Activated CD8-positive, alpha-beta memory T cell treated with anti-CD3 and anti-CD28 coated beads for 1 hour (primary cell): ENCODE measurements around the gene UIMC1.

Experiments used
- DNase-seq, 2 donors: peaks; one replicate each; pipeline ENCODE4 v3.0.0-alpha.2; 2020; ENCODE audit warnings: low read depth in 1 of 2; ENCODE audit errors: extremely low read depth in 1 of 2

Gene UIMC1

DNA sequence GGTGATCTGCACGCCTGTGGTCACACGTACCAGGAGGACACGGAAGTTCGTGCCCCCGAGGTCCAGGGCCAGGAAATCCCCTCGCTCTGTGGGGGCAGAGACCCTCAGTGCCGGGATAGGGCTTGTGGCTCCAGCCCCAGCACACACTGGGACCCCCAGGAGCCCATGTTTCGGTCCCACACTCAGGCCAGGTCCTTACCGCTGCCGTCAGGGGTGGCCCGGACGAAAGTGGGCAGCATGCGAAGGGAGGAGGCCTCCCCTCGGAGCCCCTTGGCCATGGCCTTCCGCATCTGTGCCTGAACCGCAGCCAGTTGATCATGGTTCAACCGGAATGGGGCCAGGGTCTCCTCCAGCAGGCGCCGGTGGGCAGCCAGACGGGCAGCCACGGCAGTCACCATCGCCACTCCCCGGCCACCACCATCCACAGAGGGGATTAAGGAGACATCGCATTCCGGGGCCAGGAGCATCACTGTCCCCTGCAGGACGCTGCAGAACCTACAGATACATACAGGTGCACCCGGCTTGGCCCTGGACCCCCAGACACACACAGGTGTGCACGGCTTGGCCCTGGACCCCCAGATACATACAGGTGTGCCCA, 119.2 kb downstream of the UIMC1 start:
- no peak for DNase-seq

DNA sequence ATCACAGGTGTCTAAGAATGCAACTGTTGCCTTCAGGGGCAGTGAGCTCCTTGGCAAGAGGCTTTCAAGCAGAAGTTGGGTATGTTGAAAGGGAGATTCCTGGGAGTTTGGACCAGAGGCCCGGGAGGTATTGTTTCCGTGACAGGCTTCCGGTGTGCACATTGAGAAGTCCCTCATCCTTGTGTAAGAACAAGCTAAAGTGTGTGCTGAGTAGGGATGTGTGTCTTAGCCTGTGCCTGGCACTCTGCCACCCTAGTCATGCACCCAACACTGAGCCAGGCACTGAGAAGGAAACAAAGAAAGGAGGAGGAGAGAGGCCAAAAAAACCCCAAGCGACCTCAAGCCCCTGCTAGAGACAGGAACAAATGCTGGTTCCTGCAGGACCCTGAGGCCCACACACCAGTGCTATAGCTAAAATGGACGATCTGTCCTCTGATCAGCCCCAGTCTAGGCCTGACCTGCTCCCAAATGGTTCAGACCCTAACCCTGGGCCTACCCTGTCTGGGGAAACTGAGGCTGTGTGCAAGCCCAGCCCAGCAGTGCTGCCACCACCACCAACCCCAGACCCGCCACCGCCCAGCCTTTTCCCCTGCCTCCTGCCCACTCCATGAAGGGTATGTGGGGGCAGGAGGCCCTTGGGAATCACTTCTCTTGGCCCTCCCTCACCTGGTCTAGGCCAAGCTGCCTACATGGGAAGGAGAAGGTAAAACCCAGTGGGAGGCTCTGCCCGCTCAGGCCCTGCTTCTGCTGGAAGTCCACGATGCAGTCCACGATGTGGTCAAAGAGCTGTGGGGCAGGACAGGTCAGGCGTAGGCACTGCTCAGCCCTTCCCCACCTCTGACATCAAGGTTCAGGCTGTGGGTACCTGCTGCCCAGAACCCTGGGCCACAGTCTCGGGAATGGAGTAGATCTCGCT, 120.0 kb downstream of the UIMC1 start:
- DNase-seq: no peak

DNA sequence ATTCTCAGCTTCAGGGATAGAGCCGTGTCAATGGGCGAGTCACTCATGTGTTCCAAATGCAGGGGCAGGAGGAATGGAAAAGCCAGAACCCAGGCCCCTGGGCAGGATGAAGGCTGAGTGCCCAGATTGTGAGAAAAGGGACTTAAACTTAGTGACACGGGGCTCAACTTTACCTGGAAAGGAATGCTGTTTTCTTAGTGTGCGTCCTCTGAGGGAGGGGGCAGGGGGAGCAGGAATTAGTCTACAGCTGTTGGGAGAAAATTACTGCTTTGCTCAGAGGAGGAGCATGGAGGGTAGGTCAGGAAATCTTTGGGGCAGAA, 122.0 kb downstream of the UIMC1 start:
- no peak for DNase-seq

DNA sequence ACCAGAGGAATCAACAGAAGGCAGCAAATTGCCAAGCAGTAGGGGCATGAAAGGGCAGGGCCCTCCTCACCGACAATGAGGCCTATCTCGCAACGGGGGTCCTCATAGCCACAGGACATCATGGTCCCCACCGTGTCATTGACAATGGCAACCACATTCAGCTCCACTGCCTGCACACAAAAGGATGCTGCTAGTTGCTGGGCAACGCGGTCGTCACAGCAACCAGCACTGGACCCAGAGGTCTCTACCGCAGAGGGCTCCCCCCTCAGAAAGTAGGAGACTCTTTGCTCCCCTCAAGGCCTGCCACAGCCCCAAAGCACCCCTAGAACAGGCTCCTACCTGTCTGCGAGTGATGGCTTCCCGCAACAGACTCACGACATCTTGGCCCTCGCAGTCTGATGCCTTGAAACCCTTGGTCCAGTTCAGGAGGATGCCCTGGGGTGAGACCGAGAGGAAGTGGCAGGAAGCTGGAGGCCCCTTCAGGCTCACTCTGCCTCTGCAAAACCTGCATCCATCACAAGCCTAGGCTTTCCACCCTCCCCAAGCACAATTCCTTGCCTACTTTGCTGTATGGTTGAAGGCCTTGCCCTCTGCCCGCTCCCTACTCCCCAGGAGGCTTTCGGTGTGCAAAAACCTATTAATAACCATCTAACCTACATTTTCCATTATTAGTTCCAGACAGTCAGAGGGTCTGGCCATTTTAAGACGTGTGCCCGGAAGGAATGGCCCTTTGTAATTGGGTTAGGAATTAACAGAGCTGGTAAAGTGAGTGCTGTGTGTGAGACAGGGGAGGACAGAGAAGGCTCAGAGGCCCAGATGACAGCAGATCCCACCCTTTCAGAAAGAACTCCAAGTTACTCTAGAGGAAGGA, 122.6 kb downstream of the UIMC1 start:
- DNase-seq: no peak

DNA sequence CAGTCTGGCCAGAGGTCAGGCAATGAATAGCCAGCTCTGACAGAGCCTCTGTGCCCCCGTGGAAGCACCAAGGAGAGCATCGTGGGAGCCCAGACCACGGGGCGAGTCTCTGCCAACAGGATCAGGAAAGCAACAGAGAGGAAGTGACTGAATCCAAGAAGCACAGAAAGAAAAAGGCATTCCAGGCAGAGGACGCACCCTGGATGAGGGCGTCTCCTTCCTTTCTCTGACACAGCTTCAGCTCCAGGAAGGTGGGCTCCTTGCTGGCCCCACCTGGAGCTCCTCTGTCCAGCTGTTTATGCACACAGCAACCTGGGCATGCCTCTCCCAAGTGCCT, 124.0 kb downstream of the UIMC1 start:
- no peak for DNase-seq

DNA sequence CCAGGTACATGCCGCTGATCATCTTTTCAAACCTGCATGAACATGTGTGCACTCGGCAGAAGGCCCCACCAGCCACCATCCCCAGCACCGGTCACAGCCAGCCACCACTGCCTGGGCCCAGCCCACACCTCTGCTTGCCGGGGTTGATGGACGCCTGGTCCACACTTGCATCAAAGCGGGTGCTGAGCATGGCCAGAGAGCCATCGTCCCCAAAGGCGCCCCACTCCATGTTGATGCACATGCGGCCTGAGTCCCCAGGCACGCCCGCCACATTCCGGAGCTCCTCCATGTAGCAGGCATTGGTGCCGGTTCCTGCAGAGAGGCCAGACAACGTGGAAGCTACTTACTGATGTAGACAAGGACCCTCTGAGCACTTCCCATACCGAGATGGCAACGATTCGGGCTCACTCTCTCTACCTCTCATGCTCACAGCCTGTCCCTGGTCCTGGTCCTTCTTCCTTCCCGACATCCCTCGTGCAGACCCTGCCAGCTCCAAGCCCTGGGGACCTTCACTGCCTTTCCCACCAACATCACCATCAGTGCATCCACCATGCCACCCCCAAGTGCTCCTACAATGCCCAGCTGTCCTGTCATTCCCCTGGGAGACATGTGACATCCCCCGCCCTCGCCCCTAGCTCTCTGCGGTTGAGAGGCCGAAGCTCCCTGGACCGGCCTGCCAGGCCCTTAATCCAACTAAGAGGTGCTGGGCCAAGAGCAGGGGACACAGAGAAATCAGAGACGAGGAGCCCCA, 124.6 kb downstream of the UIMC1 start:
- no peak for DNase-seq

DNA sequence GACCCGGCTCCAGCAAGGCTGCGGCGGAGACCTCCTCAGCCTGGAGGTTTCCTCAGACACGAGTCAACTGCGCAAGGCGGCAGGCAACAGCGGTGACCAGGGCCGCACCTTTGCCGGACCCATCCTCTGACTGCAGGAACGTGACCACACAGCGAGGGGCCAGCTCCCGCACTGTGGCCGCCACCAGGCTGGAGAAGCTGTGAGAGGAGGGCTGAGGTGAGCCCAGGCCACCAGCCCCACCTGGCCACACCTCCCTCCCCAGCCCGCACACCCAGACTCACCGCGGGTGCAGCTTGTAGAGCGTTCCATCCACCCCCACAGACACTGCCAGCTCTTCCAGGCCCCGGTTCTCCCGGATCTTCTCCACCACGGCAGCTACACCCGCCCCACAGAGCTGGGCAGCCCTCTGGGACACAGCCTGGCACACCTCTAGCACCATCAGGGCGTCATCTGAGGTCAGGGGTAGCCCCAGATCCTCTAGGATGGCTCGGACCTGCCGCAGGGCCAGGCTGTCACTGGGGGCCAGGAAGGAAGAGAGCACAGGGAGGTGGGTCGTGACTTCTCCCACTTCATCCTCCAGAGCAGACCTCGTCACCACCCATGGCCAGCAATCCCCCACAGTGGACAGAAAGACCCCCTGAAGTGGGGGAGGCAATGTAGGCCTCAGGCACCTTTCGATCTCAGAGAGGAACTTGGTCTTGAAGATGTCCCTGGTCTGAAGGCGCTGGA, 125.4 kb downstream of the UIMC1 start:
- DNase-seq: no peak

DNA sequence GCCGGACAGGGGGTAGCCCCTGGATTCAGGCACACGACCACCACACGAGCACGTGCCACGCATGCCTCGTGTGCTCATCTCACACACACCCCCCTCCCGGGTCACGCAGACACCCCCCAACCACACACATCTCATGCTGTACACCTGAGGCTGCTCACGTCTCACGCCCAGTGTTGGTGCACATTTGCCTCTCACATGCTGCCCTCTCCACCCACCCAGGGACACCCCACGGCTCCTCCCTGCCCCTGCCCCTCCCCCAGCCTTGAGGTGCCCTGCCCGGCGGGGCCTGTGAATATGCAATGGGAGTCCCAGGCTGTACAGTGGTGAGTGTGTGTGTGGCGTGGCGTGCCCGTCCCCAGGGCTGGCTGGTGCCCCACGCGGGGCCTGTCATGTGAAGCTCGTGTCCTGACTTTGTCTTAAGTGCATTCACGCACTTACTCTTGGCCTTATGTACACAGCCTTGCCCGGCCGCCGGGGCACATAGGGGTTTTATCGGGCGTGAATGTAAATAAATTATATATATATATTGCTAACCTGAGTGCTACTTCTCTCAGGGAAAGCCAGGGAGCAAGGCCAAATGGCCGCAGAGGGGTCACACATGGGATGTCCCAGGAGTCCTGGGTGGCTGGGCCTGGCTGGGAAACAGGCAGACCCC, 126.1 kb downstream of the UIMC1 start:
- DNase-seq: no peak

DNA sequence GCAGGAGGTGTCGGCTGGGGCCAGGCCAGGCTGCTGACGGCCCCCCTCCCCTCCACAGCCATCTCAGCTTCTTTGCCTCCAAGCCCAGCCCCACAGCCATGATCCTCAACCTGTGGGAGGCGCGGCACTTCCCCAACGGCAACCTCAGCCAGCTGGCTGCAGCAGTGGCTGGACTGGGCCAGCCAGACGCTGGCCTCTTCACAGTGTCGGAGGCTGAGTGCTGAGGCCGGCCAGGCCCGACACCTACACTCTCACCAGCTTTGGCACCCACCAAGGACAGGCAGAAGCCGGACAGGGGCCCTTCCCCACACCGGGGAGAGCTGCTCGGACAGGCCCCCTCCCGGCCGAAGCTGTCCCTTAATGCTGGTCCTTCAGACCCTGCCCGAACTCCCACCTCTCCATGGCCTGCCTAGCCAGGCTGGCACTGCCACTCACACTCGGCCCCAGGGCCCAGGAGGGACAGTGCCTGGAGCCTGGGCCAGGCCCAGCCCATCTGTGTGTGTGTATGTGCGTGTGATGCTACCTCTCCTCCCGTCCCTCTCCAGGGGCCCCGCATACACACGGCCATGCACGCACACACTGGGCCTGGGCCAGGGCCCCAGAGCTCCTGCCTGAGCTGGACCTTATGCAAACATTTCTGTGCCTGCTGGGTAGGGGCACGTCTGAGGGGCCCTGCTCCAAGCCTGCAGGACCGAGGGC, 126.8 kb downstream of the UIMC1 start:
- no peak for DNase-seq

DNA sequence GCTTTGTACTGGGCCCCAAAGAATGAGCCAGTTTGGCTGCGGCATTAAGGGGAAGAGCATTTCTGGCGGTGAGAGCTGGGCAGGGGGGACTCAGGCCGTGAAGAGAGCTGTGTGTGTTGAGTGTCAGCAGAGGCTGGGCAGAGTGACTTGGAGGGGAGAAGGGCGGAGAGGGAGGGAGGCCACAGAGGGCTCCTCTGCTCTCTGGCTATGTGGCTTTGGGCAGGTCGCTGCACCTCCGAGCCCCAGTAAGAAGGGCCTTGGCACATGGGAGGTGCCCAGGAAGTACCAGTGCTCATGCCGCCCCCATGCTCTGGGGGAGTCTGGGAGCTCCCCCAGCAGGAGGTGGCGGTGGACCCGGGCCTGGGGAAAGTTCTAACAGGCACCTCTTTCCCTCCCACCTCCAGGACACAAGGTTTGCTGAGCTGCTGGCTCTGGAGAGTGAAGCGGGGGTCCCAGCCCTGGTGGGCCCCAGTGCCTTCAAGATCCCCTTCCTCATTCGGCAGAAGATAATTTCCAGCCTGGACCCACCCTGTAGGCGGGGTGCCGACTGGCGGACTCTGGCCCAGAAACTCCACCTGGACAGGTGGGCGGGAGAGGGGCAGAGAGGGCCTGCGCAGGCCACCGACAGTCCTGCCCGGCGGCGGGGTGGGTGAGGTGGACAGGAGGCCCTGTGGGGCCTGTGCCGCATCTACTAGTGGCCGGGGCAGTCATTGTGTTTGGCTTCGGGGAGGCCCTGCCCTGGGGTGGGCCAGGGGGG, 127.5 kb downstream of the UIMC1 start:
- DNase-seq: no peak

DNA sequence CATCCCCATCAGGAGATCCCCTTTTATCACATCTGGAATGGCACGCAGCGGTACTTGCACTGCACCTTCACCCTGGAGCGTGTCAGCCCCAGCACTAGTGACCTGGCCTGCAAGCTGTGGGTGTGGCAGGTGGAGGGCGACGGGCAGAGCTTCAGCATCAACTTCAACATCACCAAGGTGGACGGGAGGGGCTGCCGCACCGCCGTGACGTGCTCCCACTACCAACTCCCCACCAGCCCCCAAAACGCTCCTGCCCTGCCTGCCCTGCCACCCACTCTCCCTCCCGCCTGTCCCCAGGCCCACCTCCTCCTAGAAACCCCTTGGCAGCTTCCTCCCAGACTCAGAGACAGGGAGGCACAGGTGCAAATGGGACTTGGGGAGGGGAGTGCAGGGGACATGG, 128.1 kb downstream of the UIMC1 start:
- no peak for DNase-seq

DNA sequence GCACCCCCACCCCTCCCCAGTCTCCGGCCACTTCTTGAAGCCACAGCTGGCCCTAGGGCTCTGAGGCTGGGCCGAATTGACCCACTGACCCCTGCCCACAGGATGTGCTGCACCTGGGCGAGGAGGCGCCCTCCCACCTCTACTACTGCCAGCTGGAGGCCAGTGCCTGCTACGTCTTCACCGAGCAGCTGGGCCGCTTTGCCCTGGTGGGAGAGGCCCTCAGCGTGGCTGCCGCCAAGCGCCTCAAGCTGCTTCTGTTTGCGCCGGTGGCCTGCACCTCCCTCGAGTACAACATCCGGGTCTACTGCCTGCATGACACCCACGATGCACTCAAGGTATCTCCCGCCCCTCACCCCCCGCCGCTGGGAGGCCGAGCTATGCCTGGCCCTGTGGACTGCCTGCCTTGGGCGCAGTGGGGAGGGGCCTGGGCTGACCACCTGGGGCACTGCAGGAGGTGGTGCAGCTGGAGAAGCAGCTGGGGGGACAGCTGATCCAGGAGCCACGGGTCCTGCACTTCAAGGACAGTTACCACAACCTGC, 128.7 kb downstream of the UIMC1 start:
- no peak for DNase-seq

DNA sequence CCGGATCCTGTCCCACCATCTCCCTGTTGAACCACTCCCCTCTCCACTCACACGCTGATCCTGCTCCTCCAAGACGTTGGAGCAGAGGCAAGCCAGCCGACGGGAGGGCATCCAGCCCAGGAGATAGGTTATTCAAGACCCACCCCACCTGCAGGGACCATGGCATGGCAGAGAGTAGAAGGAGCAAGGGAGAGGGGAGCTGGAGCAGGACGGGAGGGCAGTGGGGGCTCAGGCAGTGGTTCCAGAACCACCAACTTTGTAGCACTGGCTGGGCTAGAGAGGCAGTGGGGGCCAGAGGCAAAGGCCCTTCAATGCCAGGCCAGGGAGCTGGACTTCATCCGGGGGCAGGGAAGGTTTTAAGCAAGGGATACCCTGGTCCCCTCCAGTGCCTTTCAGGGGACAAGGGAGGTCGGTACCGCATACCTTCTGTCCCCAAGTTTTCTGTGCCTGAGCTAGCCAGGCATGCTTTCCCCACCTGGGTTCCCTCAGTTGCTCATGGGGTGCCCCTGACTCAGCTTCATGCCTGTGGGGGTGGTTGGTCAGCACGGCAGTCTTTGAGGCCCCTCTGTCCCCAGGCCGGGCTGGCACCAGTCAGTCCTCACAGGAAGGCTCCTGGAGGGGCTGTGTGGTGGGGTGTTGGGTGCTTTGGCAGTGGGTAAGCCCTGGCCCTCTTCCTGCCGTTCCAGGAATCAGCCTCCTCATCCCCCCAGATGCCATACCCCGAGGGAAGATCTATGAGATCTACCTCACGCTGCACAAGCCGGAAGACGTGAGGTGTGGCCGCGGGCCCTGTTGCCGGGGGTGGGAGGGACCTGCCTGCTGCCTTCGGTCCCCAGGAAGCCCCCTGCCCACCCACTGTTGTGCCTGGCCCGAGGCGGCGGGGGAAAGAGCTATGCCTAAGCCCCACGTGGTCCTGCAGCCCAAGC, 129.8 kb downstream of the UIMC1 start:
- DNase-seq: no peak

DNA sequence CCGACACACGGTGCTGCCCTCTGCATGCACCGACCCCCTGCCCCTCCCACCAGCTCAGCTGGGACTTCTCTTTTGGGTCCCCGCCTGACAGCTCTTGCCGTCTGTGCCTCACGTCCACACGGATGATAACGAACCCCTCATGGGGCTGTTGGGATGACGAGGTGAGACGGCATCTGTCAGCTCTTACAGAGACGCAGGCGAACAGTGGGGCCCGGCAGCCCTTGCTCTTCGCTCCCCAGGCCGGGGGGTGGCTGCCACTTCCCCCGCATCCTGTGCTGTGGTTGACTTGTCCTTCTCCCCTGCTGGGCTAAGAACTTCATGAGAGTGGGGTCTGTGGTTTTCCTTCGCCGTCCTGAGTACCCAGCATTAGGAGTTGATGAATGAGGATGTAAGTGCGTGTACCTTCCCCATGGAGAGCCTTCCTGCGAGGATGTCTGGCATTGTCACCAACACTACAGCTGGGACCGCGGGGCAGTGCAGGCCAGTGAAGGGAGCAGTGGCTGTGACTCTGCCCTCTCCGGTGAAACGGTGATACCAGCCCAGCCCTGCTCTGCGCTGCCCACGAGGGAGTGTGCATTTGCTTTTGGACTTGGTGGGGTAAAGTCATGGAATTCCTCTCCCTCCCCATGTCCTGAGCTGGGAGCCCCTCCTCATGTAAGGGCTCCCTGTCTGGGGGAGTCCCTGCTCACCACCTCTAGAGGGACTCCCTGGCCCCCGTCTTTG, 130.6 kb downstream of the UIMC1 start:
- no peak for DNase-seq

DNA sequence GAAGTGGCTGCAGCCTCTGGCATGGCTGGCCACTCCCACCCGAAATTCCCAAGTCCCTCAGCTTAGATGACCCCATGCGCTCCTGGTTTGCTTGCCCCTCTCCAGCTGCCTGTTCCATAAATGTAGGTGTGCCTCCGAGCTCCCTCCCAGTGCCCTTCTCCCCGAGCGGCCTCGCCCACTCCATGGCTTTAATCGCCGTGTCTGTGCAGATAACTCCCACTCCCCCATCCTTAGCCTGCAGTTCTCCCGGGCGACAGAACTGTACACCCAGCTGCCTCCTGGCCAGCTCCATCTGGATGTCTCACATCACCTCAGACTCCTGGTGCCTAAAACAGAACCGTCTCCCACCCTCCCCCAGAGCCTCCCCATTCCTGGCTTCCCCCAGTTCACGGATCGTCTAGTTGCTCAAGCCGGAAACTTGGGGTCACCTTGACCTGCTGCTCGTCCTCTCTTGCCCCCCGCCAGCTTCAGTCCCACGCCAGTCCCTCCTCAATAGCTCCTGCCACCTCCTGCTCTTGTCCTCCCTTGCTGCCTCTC, 131.5 kb downstream of the UIMC1 start:
- no peak for DNase-seq

DNA sequence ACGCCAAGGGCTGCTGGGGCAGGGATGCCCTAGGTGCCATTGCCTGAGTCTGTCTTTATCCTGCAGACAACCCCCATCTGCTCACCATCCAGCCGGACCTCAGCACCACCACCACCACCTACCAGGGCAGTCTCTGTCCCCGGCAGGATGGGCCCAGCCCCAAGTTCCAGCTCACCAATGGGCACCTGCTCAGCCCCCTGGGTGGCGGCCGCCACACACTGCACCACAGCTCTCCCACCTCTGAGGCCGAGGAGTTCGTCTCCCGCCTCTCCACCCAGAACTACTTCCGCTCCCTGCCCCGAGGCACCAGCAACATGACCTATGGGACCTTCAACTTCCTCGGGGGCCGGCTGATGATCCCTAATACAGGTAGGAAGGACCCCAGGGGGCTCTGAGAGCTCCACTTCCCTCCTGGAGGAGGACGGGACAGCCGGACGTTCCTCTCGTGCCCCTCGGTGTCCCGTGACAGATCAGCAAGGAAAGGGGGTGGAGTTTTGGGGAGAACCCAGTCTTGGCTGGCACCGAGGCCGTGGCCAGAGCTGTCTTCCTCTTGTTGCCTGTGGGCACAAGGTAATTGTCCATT, 132.3 kb downstream of the UIMC1 start:
- no peak for DNase-seq
